HG03060 (cell line): ENCODE data around the gene TMEM62.
"Not testable (repeated sequence)": the region's sequence is repeated elsewhere in the genome, so short reads cannot be mapped to it uniquely, and the experiment has no call there.

Source experiments
- ATAC-seq: cut with Tn5 transposase; IDR thresholded peaks from one replicate; pipeline ENCODE4 v1.9.1; 2021; ENCODE audit warnings: low read depth, moderate number of reproducible peaks; ENCODE audit not compliant: unreplicated experiment

TMEM62 gene

DNA sequence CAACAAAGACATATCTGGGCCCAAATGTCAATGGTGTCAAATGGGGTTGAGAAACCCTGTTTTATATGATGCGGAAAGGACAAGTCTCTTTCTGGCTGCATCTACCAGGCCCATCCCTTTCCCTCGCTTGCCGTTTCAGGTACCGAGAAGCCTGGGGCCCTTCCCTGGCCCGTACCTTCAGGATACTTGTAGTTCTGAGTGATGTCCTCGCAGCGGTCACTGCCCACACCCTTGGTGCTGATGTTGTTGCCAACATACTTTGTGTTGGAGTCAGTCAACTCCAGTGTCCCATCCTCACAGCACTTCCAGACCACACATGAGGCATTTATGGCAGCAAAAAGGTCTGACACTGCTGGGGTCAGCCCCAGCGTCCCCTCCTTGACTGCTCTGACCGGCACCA is 73.6 kb downstream of the TMEM62 start:
- no peak for ATAC-seq

DNA sequence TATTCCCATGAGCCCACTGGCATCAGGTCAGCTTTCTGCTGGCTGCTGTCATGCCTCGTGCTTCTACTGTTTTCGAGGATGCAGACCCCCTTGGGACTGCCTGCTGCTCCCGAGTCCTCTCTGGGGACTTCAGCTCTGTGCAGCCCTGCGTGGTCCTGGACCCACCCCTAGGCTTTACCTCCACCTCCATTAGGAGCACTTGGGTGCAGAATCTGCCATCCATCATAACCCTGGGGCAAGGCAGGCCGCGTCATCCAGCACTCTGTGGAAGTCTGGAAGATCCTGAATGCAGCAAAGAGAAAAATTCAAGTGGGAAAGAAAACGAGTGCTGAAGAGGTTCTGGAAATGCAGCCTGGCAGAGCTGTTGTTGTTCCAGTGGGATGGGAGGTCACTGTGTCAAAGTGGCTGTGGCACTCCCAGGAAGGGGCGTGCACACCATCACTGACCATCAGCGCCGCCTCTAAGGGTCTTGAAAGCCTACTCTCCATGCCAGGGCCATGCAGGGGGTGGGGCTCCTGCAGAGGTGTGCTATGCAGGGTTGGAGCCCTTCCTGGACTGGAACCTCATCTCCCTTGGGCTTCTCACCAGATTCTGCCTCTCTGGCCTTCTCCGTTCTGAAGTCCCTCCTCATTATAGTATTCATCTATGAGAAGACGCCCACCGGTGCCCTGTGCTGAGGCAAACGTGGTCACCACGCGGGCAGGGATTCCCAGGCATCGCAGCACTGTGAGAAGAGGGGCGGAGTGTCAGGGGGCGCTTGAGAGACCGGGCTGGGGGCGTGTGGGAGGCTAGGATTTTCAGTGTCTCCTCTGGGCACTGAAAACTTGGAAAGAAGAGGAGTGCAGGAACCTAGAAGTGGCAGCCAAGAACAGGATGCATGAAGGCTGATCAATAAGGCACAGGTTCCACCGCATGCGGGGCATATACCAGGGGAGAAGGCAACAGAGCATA is 74.9 kb downstream of the TMEM62 start:
- no peak for ATAC-seq

DNA sequence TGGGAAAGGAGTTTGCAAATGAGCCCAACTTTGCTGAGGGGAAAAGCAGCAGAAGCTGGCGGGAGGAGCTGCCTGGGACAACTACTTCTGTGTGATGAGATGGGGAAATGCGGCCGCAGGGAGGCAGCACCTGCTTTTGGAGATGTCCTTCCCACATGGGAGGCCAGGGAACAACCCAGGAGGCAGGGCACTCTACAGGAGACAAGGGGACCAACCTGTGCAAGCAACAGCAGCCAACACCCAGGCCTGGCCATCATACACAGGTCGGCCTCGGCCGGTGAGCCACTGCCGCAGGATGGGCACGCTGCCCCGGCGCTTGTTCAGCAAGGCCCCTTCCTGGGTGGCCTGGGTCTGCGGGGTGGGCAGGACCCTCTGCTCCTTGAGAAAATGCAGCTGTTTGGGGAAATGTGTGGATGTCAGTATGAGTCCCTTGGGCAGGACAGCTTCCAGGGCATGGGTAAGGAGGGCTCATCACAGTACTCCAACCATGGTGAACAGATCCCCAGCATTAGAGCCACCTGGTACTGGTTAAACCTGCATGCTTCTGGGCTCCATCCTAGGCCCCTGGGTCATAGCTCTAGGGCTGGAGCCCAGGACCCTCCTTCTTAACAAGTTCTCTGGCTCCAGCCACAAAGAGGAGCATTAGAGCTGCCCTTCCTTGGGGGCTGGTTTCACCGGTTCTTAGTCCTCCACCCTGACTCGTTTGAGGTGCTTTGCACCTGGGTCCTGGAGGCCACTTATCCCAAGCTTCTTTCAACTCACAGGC is 75.9 kb downstream of the TMEM62 start:
- ATAC-seq = no peak

DNA sequence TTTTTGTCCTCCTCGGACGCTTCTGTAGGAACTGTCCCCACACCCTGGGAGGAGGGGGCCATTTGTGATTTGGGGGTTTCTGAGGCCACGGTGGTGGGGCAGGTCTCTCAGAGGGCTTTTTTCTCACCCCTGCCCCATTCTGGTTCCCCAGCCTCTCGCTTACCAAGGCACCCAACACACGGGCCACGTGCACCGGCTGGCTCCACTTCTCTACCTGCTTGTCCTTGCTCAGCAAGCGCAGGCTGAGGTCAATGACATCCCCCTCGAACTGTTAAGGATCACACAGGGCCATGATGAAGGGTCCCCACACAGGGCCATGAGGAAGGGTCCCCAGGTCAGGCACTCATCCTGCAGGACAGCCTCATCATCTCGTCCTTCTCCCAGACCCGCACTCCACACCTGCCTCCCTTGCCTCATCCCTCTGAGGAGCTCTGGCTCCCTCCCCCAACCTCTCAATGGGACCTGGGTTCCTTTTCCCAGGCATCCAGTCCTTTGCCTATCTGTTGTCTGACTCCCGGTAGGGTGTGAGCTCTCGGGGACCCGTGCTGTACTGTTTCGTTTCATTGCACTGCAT is 76.9 kb downstream of the TMEM62 start:
- ATAC-seq = no peak

DNA sequence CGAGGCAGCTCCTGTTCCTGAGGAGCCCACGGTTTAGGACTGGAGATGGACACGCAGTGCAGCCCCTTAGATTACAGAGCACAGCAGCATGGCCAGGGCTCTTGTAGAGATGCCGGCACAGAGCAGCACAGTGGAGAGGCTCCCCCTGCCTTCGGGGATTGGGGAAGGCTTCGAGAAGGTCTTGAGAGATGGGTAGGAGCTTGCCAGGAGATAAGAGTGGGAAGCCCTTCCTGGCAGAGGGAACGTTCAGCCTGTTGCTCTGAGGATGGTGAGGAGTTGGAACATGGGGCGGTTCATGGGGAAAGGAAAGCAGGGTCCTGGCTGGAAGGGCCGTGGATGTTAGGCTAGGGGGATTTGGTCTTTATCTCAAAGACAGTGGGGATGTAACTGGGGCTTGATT is 77.4 kb downstream of the TMEM62 start:
- no peak for ATAC-seq

DNA sequence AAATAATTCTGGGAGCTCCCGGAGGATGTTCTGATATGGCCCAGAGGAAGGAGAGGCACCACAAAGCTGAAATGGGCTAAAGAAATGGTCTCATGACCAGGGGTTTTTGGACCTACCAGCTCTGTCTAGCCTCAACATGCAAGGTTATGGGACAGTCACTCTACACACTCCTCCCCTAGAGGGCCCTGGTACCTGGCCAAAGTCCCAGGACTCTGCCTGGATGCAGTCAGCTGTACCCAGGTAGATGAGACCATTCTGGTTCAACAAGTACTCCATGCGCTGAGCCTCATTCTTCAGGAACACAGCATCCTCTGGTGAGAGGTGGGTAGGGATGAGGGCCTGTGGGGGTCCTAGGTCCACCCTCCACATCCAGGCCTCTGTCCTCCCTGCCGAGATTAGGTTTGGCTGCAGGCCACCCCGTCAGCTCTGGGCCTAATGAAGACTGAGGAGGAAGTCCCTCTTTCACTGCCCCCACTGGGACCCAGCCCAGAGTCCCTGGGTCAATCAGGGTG is 77.9 kb downstream of the TMEM62 start:
- no peak for ATAC-seq

DNA sequence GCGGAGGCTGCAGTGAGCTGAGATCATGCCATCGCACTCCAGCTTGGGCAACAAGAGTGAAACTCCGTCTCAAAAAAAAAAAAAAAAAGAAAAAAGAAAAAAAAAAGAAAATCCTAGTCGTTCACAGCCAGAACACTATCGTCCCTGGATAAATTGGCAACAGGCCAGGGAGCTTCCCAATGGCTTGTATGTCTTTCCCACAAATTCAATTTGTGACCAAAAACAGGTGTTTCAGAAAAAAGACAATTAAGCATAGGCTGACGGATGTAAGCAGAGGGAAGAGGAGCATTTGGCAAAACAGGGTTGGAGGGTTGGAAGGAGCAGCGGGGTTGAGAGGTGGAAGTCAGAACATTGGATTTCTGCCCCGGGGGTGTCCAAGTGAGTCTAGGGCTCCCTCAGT is 78.9 kb downstream of the TMEM62 start:
- no peak for ATAC-seq

DNA sequence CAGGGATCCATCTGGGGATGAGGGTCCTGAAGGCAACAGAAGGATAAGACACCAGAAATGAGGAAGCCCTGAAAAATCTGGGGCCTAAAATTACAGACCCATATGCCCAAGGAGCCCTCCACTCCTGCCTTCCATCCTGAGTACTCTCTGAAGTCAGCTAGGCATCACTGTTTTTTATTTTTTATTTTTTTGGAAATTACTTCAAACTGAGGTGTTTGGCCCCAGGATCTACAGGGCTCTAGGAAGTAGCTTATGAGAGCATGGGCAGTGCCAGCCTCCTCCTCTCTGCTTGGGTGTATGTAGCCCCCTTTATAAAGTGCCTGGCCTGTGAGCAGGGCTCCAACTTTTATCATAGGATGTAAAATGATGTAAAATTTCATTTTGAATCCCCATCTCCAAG is 79.6 kb downstream of the TMEM62 start:
- ATAC-seq = no peak

DNA sequence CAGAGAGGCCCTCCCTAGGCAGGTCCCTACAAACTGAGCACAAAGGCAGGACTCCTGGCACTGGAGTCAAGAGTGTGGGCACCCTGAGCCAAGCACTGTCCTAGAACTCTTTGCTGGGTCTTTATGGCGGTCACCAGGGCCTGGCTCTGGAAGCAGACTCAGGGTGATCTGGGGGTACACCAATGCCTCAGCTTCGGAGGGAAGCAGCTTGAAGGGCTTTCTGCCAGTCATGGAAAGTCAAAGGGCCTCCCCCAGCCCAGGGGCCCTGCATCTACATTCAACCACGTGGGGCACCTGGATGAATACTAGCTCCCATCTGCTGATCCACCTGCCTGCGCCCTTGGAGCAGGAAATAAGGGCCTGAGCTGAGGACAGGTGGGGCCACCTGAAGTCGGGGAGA is 80.1 kb downstream of the TMEM62 start:
- ATAC-seq = no peak

DNA sequence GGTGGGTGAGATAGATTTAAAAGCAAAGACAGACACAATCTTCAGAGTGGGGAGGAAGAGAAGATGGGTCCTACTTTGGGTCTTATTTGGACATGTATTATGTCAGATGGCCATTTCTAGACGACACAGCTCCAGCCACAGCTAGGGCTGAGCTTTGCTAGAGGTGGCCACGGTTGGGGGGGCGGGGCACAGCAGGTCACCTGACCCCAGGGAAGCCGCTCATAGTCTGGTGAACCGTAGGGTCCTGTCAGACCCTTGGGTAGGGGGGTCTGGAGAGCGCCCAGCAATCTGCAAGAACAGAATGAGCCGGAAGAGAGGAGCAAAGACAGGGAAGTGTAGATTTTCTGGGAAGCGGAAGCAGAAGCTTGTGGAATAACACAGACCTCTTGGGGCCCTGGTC is 80.8 kb downstream of the TMEM62 start:
- ATAC-seq = no peak

DNA sequence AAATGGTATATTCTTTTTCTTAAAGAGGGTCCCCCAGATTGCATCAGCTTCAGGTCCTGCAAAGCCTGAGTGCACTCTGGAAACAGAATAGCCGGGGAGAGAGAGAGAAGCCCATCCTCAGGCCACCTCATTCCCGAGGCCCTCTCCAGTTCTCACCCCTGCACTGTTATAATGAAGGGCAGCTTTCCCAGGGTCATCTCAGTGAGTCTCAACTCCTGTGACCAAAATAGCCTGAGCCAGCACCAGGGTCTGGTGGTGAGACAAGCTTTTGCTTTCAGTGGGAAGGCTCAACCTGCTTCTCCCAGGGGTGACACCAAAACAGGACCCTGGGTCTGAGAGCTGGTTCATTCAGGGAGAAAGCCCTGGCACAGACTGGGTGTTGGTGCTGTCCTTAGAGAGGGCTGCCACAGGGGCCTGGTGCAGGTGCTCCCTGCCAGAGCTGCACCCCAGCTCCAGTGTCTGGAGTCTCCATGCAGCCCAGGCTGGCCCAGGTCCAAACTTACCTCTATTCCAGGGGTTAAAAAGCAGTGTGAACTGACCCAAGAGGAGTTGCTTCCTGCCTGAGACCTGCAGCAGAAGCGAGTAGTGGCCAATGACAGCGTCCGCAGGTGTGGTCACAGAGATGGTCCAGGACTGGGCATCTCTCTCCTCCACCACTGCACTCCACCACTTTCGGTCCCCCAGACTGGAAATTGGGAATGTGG is 81.4 kb downstream of the TMEM62 start:
- no peak for ATAC-seq

DNA sequence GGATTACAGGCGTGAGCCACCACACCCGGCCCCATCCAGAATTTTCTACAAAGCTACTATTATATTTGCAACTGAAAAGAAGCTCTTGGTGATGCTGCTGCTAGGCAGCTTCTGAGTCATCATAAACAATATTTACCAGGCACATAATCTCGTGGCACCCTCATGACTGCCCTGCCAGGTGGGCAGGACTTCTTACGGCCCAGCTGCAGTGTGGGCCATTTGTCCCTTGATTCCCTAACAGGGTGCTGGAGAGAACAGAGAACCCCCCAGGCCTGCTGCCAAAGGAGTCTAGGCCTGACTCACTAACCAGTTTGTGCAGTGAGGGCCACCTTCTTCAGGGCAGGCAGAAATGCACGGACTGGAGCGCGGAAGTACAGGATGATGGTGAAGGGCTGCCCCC is 82.6 kb downstream of the TMEM62 start:
- no peak for ATAC-seq

DNA sequence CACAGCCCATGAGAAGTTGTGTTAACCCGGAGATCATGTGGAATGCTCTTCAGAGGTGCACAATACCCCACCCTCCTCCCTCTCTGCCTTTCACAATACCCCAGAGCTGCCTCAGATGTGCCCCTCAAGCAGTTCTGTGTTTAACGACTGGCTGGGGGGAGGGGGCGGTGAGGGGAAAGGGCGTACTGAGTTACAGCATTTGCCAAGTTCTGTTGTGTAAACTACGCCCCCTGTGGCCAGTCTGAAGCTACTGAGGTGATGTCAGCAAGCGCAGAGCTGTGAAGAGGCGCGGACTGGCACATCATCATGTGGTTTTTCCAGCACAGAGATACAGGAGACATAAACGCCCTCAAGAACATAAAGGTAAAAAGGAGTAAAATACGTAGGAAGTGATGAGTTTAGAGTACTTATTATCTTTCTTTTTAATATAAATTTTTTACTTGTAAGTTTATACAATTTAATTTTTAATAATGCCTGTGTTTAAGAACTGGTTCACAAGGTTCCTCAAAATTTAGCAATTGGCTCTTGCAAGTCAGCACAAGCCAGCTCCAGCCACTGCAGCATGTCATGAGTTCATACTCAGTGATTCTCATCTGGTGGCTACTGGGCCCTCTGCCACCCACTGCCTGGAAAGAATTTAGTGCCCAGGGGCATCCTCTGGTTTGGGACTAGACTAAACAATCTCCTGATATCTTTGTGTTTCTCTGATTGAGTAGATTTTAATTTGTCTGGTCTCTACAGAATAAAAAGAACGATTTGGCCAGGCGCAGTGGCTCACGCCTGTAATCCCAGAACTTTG is 85.7 kb downstream of the TMEM62 start:
- ATAC-seq = no peak

DNA sequence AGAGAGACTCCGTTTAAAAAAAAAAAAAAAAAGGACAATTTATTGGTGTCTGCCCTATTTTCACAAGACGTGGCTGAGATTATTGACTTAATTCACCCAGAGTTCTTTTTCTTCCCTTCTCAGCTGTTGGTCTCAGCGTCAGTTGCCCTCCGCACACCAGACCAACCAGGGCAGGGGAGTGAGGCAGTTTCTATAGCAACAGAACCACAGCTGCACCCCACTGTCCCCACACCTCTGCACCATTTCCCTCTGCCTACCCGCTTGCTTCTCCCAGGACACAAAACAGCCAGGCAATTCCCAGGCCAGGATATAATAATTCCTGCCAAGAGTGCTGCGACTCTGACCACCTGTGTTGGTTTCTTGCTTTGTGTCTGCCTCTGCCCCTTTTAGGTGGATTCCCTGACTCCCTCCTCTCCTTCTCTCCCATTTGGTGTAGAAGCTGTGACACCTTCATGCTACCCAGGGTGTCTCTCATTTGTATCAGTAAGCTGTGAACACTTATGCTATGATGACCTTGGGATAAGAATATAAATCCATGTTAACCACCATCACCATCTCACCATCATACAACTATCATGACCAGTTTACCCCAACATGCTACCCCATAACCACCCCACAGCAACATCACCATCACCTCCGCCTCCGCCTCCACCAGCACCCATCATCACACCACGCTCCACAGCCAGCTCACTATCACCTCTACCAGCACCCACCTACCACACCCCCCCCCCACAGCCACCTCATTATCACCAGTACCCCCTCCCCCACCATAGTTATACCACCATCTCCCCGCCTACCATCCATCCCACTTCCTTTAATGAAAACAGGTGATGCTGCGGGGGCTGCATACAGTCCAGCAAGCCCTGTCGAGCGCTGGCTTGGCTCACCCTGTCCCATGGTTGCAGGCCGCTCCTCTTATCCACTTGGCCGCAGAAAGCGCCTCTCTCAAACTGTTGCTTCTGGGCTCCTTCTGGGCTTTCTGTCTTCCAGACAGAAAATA is 86.8 kb downstream of the TMEM62 start:
- no peak for ATAC-seq

DNA sequence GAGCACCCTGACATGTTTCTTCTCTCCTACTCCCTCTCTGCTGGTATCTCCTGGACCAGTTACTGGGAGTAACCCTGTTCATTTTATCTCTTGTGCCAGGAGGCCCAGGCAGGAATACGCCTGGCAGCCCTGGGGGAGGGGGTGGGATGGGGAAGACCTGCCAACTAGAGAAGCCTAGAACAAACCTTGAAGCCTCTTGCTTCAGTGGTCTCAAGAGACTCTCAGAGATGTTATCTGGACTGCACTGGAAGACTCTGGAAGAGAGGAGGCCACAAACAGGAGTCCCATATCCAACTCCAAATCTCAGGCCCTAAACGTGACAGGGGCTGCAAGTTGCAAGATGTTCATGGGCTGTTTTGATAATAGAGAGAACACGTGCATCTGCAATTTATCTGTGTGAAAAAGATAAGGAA is 87.6 kb downstream of the TMEM62 start, which contains the start of gene EPB42:
Gene EPB42, minus strand, starts transcription at position 28 of the 413 bp plus-strand sequence. CDS start 193 bp downstream, outside the sequence.
- ATAC-seq = no peak

DNA sequence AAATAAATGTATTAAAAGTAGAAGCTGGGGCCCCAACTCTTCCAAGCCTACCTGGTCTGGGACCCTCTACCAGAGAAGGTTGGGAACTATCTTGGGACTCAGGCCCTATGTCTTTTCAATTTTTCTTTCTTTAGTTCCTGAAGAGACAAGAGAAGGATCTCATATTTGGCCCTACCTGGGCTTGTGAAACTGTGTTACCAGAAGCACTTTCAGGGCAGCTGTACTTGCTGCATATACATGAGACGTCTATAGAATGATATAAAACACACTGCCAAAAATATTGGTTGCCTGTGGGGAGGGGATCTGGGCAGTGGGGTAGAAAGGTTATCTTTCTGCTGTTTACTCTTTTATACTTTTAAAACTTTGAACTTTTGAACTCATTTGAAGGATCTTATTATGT is 88.0 kb downstream of the TMEM62 start:
- no peak for ATAC-seq

DNA sequence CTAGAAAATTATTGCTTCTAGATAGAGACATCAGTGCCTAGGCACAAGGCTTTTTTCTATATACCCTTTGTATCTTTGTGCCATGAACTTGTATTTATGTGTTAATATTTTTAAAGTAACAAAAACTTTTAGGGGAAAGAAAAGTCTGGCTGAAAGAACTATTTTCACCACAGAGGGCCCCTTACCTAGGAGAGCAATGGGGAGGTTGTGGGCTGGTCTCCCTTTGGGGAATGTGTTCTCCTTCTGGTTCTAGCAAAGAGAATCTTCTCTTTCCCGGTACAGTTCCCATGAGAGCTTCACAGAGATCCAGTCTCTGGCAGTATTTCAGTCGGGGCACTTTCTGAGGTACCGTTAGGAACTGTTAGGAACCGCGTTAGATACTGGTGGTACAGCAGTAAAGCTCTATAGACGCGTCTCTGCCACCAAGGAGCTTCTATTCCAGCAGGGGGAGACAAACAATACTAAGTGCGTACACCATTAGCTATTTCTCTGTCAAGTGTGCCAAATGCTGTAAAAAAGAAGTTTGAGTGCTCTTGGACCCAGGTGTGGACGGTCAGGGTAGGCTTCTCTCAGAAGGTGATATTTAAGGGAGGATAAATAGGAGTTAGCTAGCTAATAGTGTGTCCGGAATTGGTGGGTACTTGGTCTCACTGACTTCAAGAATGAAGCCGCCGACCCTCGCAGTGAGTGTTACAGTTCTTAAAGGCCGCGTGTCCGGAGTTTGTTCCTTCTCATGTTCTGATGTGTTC is 92.0 kb downstream of the TMEM62 start:
- ATAC-seq = no peak

DNA sequence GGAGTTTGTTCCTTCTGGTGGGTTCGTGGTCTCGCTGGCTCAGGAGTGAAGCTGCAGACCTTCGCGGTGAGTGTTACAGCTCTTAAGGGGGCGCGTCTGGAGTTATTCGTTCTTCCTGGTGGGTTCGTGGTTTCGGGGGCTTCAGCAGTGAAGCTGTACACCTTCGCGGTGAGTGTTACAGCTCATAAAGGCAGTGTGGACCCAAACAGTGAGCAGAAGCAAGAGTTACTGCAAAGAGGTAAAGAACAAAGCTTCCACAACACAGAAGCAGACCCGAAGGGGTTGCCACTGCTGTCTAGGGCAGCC is 92.5 kb downstream of the TMEM62 start:
- ATAC-seq = not testable (repeated sequence)
